GM21529 (cell line): ENCODE data around the gene SRPK3.

Experiments used
- ATAC-seq: cut with Tn5 transposase; IDR thresholded peaks from one replicate; pipeline ENCODE4 v1.9.1; 2021; ENCODE audit not compliant: unreplicated experiment

SRPK3 gene

GRCh38 chrX:153828308-153828707 lies 47.5 kb downstream of the SRPK3 start:
- ATAC-seq: no peak

- no peak for ATAC-seq
Observed at GRCh38 chrX:153828723-153829548, 48.1 kb downstream of the SRPK3 start.

- ATAC-seq: no peak
Observed at GRCh38 chrX:153829549-153829798, 48.6 kb downstream of the SRPK3 start.

GRCh38 chrX:153829799-153830639 lies 49.2 kb downstream of the SRPK3 start, which contains the start of gene PDZD4:
PDZD4 (minus strand) TSS chrX:153830544; CDS start chrX:153830298, 246 bp downstream.
- no peak for ATAC-seq

GRCh38 chrX:153830640-153831428 lies 50.0 kb downstream of the SRPK3 start:
- ATAC-seq: no peak

- no peak for ATAC-seq
Observed at GRCh38 chrX:153831429-153832150, 50.7 kb downstream of the SRPK3 start.

GRCh38 chrX:153832728-153833127 lies 51.9 kb downstream of the SRPK3 start:
- ATAC-seq: no peak
